Head of caudate nucleus (tissue), 42 donors: ENCODE measurements around the gene BBS5.
"Not testable (repeated sequence)": the region's sequence is repeated elsewhere in the genome, so short reads cannot be mapped to it uniquely, and the experiment has no call there.

Experiments
- DNase-seq, 42 donors: peaks; one replicate each; pipeline versions ENCODE4 v3.0.0 to v3.0.0-alpha.2; 2020 to 2021; ENCODE audit warnings: mixed read lengths in 7 of 42
- intact Hi-C: fragments of 100-400 bp; cut with DNase I; formaldehyde crosslinking; loops from one replicate; pipeline ENCODE4 v1.15.0; 2022

The BBS5 gene

GRCh38 chr2:169479257-169480078 is at the start of gene BBS5:
Gene BBS5 (plus strand): TSS chr2:169479494. CDS start chr2:169479554, 60 bp downstream.
- DNase-seq = peak; percentile 83 to 95 (median 90)
- intact Hi-C loops = loop anchor here (2.0 kb wide), 1 partner anchor 319 kb away; the partner anchor contains the start of gene SSB

- not testable (repeated sequence) for DNase-seq
These were observed 47.5 kb upstream of the BBS5 start for GRCh38 chr2:169431772-169432171.

GRCh38 chr2:169434236-169434635 is 45.1 kb upstream of the BBS5 start:
- intact Hi-C loops, DNase-seq: not testable (repeated sequence)

More at GRCh38 chr2:169431772-169432171, 47.5 kb upstream of the BBS5 start:
- intact Hi-C loops = not testable (repeated sequence)

- intact Hi-C loops = no loop called here
- DNase-seq = no peak
These were observed 40.7 kb upstream of the BBS5 start for GRCh38 chr2:169438466-169439072.

- no peak for DNase-seq
These were observed 39.4 kb upstream of the BBS5 start for GRCh38 chr2:169439900-169440299.

GRCh38 chr2:169446452-169446851 is 32.8 kb upstream of the BBS5 start:
- intact Hi-C loops = no loop called here
- no peak for DNase-seq

More at GRCh38 chr2:169439900-169440299, 39.4 kb upstream of the BBS5 start:
- intact Hi-C loops = no loop called here

GRCh38 chr2:169448316-169448715 is 31.0 kb upstream of the BBS5 start:
- intact Hi-C loops = no loop called here
- no peak for DNase-seq

GRCh38 chr2:169448865-169449264 is 30.4 kb upstream of the BBS5 start:
- DNase-seq = no peak
- intact Hi-C loops = no loop called here

- DNase-seq = no peak
- intact Hi-C loops = no loop called here
These were observed 27.2 kb upstream of the BBS5 start for GRCh38 chr2:169452080-169452479.

GRCh38 chr2:169453044-169453443 is 26.2 kb upstream of the BBS5 start:
- DNase-seq, intact Hi-C loops: not testable (repeated sequence)

GRCh38 chr2:169461143-169461542 is 18.2 kb upstream of the BBS5 start:
- DNase-seq = no peak
- intact Hi-C loops = no loop called here

- intact Hi-C loops = no loop called here
- DNase-seq = no peak
These were observed 16.2 kb upstream of the BBS5 start for GRCh38 chr2:169462896-169463695.

- intact Hi-C loops = no loop called here
- DNase-seq = no peak
These were observed 14.8 kb upstream of the BBS5 start for GRCh38 chr2:169464466-169464865.

- intact Hi-C loops = no loop called here
These were observed 14.4 kb upstream of the BBS5 start for GRCh38 chr2:169464882-169465281.

GRCh38 chr2:169468841-169469240 is 10.5 kb upstream of the BBS5 start:
- no peak for DNase-seq
- intact Hi-C loops = no loop called here

More at GRCh38 chr2:169464882-169465281, 14.4 kb upstream of the BBS5 start:
- no peak for DNase-seq

GRCh38 chr2:169469952-169470572 is 9.2 kb upstream of the BBS5 start:
- no peak for DNase-seq
- intact Hi-C loops = no loop called here

- intact Hi-C loops = no loop called here
- DNase-seq = no peak
These were observed 7.0 kb upstream of the BBS5 start for GRCh38 chr2:169472249-169472648.

GRCh38 chr2:169476459-169476858 is 2.8 kb upstream of the BBS5 start:
- DNase-seq = no peak
- intact Hi-C loops = no loop called here

GRCh38 chr2:169478339-169478738 is 955 bp upstream of the BBS5 start:
- intact Hi-C loops = loop anchor here (2.0 kb wide), 1 partner anchor 320 kb away; the partner anchor contains the start of gene SSB
- DNase-seq = peak in 8 of 42 donors; percentile 7 to 38 (median 16)
